Astrocyte (in vitro differentiated cells and primary cell): ENCODE data around the gene CTCFL.

Experiments used
- CTCF ChIP-seq: IDR thresholded peaks from 2 replicates; pipeline ENCODE4 v1.5.1; 2011; ENCODE audit warnings: low read depth, mild to moderate bottlenecking, inconsistent platforms, low read length, moderate library complexity; ENCODE audit not compliant: insufficient read depth
- EZH2 ChIP-seq: IDR thresholded peaks from 2 replicates; pipeline ENCODE4 v1.6.1; 2012; ENCODE audit warnings: mild to moderate bottlenecking, low read length, inconsistent platforms; ENCODE audit not compliant: insufficient read depth

- TF ChIP-seq CTCF (no peak), EZH2 (no peak)
Observed at GRCh38 chr20:57461726-57462125, 63.2 kb downstream of the CTCFL start.
